HG02938 (cell line): ENCODE results near the gene ACOT9.
"Not testable (repeated sequence)": the region's sequence is repeated elsewhere in the genome, so short reads cannot be mapped to it uniquely, and the experiment has no call there.

Experiments
- ATAC-seq: cut with Tn5 transposase; IDR thresholded peaks from one replicate; pipeline ENCODE4 v1.9.1; 2021; ENCODE audit warnings: mild to moderate bottlenecking, moderate library complexity; ENCODE audit not compliant: unreplicated experiment

Gene ACOT9

GRCh38 chrX:23742697-23743622 is at the start of gene ACOT9:
Gene ACOT9 (minus strand): TSS chrX:23743276. CDS start chrX:23743144, 132 bp downstream.
- ATAC-seq, result peak; percentile 91

- ATAC-seq, result no peak
Observed at GRCh38 chrX:23790155-23790497, 47.0 kb upstream of the ACOT9 start.

GRCh38 chrX:23789386-23790154 is 46.5 kb upstream of the ACOT9 start:
- ATAC-seq, result no peak

- no peak for ATAC-seq
Observed at GRCh38 chrX:23788946-23789345, 45.9 kb upstream of the ACOT9 start.

GRCh38 chrX:23788521-23788920 is 45.4 kb upstream of the ACOT9 start:
- no peak for ATAC-seq

- ATAC-seq, result no peak
Observed at GRCh38 chrX:23787745-23788118, 44.7 kb upstream of the ACOT9 start.

GRCh38 chrX:23786268-23786815 is 43.3 kb upstream of the ACOT9 start:
- no peak for ATAC-seq

- no peak for ATAC-seq
Observed at GRCh38 chrX:23785580-23785979, 42.5 kb upstream of the ACOT9 start.

GRCh38 chrX:23784470-23785331 is 41.6 kb upstream of the ACOT9 start:
- ATAC-seq, result no peak

GRCh38 chrX:23783589-23784469 is 40.8 kb upstream of the ACOT9 start:
- no peak for ATAC-seq

- peak; percentile 83 for ATAC-seq
Observed at GRCh38 chrX:23782863-23783588, 40.0 kb upstream of the ACOT9 start, which contains the start of gene SAT1. Gene SAT1 (plus strand): TSS chrX:23783173. CDS start chrX:23783352, 179 bp downstream.

GRCh38 chrX:23782455-23782854 is 39.4 kb upstream of the ACOT9 start:
- ATAC-seq, result no peak

GRCh38 chrX:23779025-23779424 is 35.9 kb upstream of the ACOT9 start:
- ATAC-seq, result no peak

- ATAC-seq, result no peak
Observed at GRCh38 chrX:23776363-23776762, 33.3 kb upstream of the ACOT9 start.

GRCh38 chrX:23773601-23774175 is 30.6 kb upstream of the ACOT9 start:
- ATAC-seq, result peak; percentile 87

- not testable (repeated sequence) for ATAC-seq
Observed at GRCh38 chrX:23771086-23771485, 28.0 kb upstream of the ACOT9 start.

- no peak for ATAC-seq
Observed at GRCh38 chrX:23770142-23770541, 27.1 kb upstream of the ACOT9 start.

- ATAC-seq, result no peak
Observed at GRCh38 chrX:23766650-23767551, 23.8 kb upstream of the ACOT9 start.
